Stimulated activated CD4-positive, alpha-beta T cell treated with anti-CD3 and anti-CD28 coated beads, Interleukin-15, amount 100 ng/mL, for 24 hours (primary cell): ENCODE data around the gene RHOC.
A peak's percentile ranks its signal among the peaks of the same experiment; 100 is the strongest.
"Not testable (repeated sequence)": the region's sequence is repeated elsewhere in the genome, so short reads cannot be mapped to it uniquely, and the experiment has no call there.

Experiments
- DNase-seq: peaks from one replicate; pipeline ENCODE4 v3.0.0-alpha.2; 2020

The RHOC gene

GRCh38 chr1:112706505-112707220 is at the start of gene RHOC:
TSS of gene RHOC (minus strand) at chr1:112707127. CDS start at chr1:112703799, 3,328 bp downstream.
- peak; percentile 59 for DNase-seq

- DNase-seq = no peak
These were observed 47.2 kb upstream of the RHOC start for GRCh38 chr1:112754116-112754628.

- DNase-seq = no peak
These were observed 41.5 kb upstream of the RHOC start for GRCh38 chr1:112748396-112748795.

- DNase-seq = peak; percentile 22
These were observed 37.2 kb upstream of the RHOC start for GRCh38 chr1:112744009-112744578.

- DNase-seq = peak; percentile 18
These were observed 36.5 kb upstream of the RHOC start for GRCh38 chr1:112743174-112744008.

- no peak for DNase-seq
These were observed 30.6 kb upstream of the RHOC start for GRCh38 chr1:112737573-112737972.

- peak; percentile 40 for DNase-seq
These were observed 28.8 kb upstream of the RHOC start for GRCh38 chr1:112735752-112736151.

GRCh38 chr1:112731451-112731850 is 24.5 kb upstream of the RHOC start:
- no peak for DNase-seq

- DNase-seq = no peak
These were observed 23.0 kb upstream of the RHOC start for GRCh38 chr1:112729909-112730308.

GRCh38 chr1:112729011-112729410 is 22.1 kb upstream of the RHOC start:
- DNase-seq = not testable (repeated sequence)

GRCh38 chr1:112728306-112728971 is 21.5 kb upstream of the RHOC start:
- DNase-seq = not testable (repeated sequence)

- DNase-seq = no peak
These were observed 20.8 kb upstream of the RHOC start for GRCh38 chr1:112727716-112728115.

GRCh38 chr1:112724240-112724639 is 17.3 kb upstream of the RHOC start:
- not testable (repeated sequence) for DNase-seq

GRCh38 chr1:112723511-112723839 is 16.5 kb upstream of the RHOC start:
- no peak for DNase-seq

GRCh38 chr1:112722601-112723510 is 15.9 kb upstream of the RHOC start:
- peak; percentile 41 for DNase-seq

- DNase-seq = no peak
These were observed 15.1 kb upstream of the RHOC start for GRCh38 chr1:112721966-112722524.

GRCh38 chr1:112721294-112721693 is 14.4 kb upstream of the RHOC start:
- not testable (repeated sequence) for DNase-seq

- no peak for DNase-seq
These were observed 13.9 kb upstream of the RHOC start for GRCh38 chr1:112720800-112721199.

GRCh38 chr1:112719706-112720105 is 12.8 kb upstream of the RHOC start:
- DNase-seq = no peak

GRCh38 chr1:112718691-112719418 is 11.9 kb upstream of the RHOC start:
- DNase-seq = peak; percentile 89
